ENCODE data around the gene PPARG. TPM values are rescaled to one million over a fixed set of nuclear protein-coding genes. Genes with fewer than 3 reads are reported as not detected.
A peak's percentile ranks its signal among the peaks of the same experiment; 100 is the strongest.
"Not testable (repeated sequence)": the region's sequence is repeated elsewhere in the genome, so short reads cannot be mapped to it uniquely, and the experiment has no call there.

PPARG gene
- polyA plus RNA-seq, 4 donors = 11.7 to 40.3 (median 30.6) TPM

DNA sequence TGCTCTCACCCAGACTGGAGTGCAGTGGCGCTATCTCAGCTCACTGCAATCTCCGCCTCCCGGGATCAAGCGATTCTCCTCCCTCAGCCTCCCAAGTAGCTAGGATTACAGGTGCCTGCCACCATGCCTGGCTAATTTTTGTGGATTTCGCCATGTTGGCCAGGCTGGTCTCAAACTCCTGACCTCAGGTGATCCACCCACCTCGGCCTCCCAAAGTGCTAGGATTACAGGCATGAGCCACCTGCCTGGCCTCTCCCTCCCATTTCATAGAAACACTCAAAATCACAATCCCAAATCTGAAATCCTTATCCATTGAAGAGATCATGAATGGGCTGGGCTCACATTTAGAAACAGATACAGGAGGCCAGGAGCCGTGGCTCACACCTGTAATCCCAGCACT lies 180.4 kb downstream of the PPARG start:
- not testable (repeated sequence) for FAIRE-seq

DNA sequence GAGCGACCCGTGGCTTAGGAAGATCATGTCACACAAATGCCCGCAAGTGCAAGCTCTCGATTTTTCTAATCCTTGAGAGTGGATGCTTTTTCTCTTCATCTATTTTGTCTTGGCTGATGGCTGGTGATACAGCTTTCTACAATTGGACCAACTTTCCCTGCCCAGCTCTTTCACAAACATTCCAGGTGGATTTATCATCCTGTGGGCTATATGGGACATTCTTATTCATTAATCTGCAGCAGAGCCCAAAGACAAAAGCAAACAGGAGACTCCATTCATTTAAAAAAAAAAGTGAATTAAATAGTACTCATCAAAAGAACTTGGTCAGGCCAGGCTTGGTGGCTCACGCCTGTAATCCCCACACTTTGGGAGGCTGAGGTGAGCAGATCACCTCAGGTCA lies 181.2 kb downstream of the PPARG start:
- FAIRE-seq (no peak), DNase-seq (no peak)
- H3K9me3 ChIP-seq (ENCODE audit: control insufficient read depth in 2 of 2, insufficient read depth in 1 of 2, low read depth in 1 of 2, low read length in 1 of 2) = no peaks in the 10 kb centered on the region
- peaks cover 0 to 6% (median 2%) of the 10 kb centered on the region in 3 donors for H3K4me1 ChIP-seq (ENCODE audit: control insufficient read depth in 3 of 3, insufficient read depth in 2 of 3, low read depth in 1 of 3, low read length in 2 of 3)
- H3K36me3 ChIP-seq (ENCODE audit: control insufficient read depth in 3 of 3, insufficient read depth in 2 of 3, low read depth in 1 of 3, low read length in 3 of 3) = no peaks in the 10 kb centered on the region
- 83 to 94% (median 93%) methylated on average over 5 of the region's 5 CpGs for WGBS, 3 donors
- peaks cover 0 to 1% (median 0%) of the 10 kb centered on the region in 3 donors for H3K27me3 ChIP-seq (ENCODE audit: control insufficient read depth in 3 of 3, insufficient read depth in 3 of 3, low read length in 3 of 3)
- no peak overlapping the region for H3K27ac ChIP-seq (ENCODE audit: low read depth in 1 of 3, low read length in 2 of 3)
- H3K4me3 ChIP-seq (ENCODE audit: low read depth in 1 of 3, low read length in 3 of 3) = no peak overlapping the region

More for the DNA sequence above, 180.4 kb downstream of the PPARG start:
- not testable (repeated sequence) for H3K4me1 ChIP-seq (ENCODE audit: control insufficient read depth in 3 of 3, insufficient read depth in 2 of 3, low read depth in 1 of 3, low read length in 2 of 3); DNase-seq; H3K9me3 ChIP-seq (ENCODE audit: control insufficient read depth in 2 of 2, insufficient read depth in 1 of 2, low read depth in 1 of 2, low read length in 1 of 2); H3K27me3 ChIP-seq (ENCODE audit: control insufficient read depth in 3 of 3, insufficient read depth in 3 of 3, low read length in 3 of 3); H3K36me3 ChIP-seq (ENCODE audit: control insufficient read depth in 3 of 3, insufficient read depth in 2 of 3, low read depth in 1 of 3, low read length in 3 of 3); H3K27ac ChIP-seq (ENCODE audit: low read depth in 1 of 3, low read length in 2 of 3); H3K4me3 ChIP-seq (ENCODE audit: low read depth in 1 of 3, low read length in 3 of 3)
- WGBS, 3 donors = 69 to 90% (median 83%) methylated on average over 7 of the region's 7 CpGs

DNA sequence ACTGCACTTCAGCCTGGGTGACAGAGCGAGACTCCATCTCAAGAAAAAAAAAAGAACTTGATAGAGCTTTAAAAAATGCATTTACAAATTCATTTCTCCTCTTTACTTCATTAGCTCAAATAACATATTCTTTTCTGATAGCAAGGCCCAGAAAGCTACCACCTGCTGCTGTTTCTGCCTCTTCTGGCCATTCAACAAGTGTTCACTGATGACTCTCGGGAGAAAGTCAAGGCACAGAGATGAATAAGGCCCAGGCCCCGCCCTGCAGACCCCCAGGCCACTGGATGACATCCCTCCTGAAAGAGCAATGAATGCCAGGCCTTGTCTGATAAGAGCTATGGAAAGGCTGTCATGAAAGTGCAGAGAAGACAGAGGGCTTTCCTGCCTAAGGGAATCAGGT lies 181.8 kb downstream of the PPARG start:
- Histone ChIP-seq H3K27ac (ENCODE audit: low read depth in 1 of 3, low read length in 2 of 3) (no peak overlapping the region), H3K9me3 (ENCODE audit: control insufficient read depth in 2 of 2, insufficient read depth in 1 of 2, low read depth in 1 of 2, low read length in 1 of 2) (no peaks in the 10 kb centered on the region), H3K4me1 (ENCODE audit: control insufficient read depth in 3 of 3, insufficient read depth in 2 of 3, low read depth in 1 of 3, low read length in 2 of 3) (peaks cover 0 to 6% (median 2%) of the 10 kb centered on the region in 3 donors), H3K27me3 (ENCODE audit: control insufficient read depth in 3 of 3, insufficient read depth in 3 of 3, low read length in 3 of 3) (peaks cover 0 to 1% (median 0%) of the 10 kb centered on the region in 3 donors), H3K4me3 (ENCODE audit: low read depth in 1 of 3, low read length in 3 of 3) (no peak overlapping the region), H3K36me3 (ENCODE audit: control insufficient read depth in 3 of 3, insufficient read depth in 2 of 3, low read depth in 1 of 3, low read length in 3 of 3) (no peaks in the 10 kb centered on the region)
- 92 to 99% (median 94%) methylated on average over 3 of the region's 3 CpGs for WGBS, 3 donors
- no peak for FAIRE-seq
- DNase-seq = no peak

DNA sequence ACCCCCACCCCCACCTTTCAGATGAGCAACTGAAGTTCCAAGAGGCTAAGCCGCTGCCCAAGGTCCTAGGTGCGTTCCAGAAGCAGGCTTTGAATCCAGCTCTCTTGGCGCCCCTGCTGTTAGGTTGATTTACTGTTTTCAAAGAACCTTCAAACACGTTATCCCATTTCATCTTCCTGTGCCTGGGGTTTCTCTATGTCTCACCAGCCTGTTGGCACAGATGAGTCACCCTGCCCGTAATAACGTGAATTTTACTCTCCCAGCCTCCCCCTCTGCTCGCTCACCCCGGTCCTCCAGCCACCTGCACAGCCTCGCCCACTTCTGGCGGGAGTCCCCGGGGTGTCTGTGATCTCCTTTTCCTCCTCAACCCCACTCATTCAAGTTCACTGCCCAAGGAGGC lies 182.4 kb downstream of the PPARG start:
- H3K4me1 ChIP-seq (ENCODE audit: control insufficient read depth in 3 of 3, insufficient read depth in 2 of 3, low read depth in 1 of 3, low read length in 2 of 3) = peaks cover 0 to 10% (median 2%) of the 10 kb centered on the region in 3 donors
- H3K27me3 ChIP-seq (ENCODE audit: control insufficient read depth in 3 of 3, insufficient read depth in 3 of 3, low read length in 3 of 3) = peaks cover 0 to 1% (median 0%) of the 10 kb centered on the region in 3 donors
- H3K36me3 ChIP-seq (ENCODE audit: control insufficient read depth in 3 of 3, insufficient read depth in 2 of 3, low read depth in 1 of 3, low read length in 3 of 3) = no peaks in the 10 kb centered on the region
- DNase-seq = peak in 1 of 2 donors; percentile 47
- H3K9me3 ChIP-seq (ENCODE audit: control insufficient read depth in 2 of 2, insufficient read depth in 1 of 2, low read depth in 1 of 2, low read length in 1 of 2) = no peaks in the 10 kb centered on the region
- H3K27ac ChIP-seq (ENCODE audit: low read depth in 1 of 3, low read length in 2 of 3) = no peak overlapping the region
- 15 to 49% (median 29%) methylated on average over 11 of the region's 11 CpGs for WGBS, 3 donors
- no peak overlapping the region for H3K4me3 ChIP-seq (ENCODE audit: low read depth in 1 of 3, low read length in 3 of 3)
- no peak for FAIRE-seq

DNA sequence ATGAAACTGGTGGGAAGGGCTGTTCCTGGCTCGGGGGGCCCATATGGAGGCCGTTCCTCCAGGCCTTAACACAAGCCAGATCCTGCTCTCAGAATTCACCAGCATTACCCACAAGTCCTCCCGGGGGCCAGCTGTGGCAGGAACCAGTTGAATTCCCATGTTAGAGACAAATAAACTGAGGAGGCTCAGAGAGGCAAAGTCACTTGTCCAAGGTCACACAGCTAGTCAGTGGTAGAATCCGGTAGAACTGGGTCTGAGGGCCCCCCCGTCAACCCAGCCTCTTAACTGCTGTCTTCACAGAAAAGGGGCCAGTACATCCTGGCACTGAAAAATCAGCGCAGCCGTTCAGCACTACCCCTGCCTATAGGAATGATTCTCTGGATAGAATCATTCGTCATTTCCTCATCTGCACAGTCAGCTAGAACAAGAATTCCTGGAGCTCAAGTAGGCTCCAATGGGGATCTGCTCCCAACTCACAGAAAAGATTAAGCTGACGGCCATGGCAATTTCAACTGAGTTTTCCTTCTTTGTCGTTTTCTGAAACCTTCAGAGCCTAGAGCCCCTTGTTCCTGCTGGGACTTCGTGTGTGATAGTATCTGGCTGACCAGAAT lies 183.2 kb downstream of the PPARG start:
- WGBS, 3 donors = 83 to 90% (median 84%) methylated on average over 11 of the region's 11 CpGs

DNA sequence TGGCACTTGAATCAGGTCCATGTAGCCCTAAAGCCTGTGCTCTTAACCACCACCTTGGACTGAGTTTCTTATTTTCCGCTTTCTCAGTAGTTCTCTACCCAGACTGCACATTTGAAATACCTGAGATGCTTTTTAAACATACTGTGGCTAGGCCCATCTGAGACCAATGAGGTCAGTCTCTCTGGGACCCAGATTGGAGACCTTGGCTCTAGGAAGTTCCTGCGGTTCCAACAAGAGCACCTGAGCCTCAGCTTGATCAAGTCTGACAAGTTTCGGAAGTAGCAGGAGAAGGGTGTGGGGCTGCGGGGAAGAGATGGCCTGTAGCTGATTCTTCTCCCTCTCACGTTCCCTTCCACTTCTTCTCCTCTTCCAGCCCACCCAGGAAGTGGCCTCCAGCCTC lies 183.9 kb downstream of the PPARG start:
- Histone ChIP-seq H3K4me1 (ENCODE audit: control insufficient read depth in 3 of 3, insufficient read depth in 2 of 3, low read depth in 1 of 3, low read length in 2 of 3) (peaks cover 0 to 10% (median 2%) of the 10 kb centered on the region in 3 donors), H3K9me3 (ENCODE audit: control insufficient read depth in 2 of 2, insufficient read depth in 1 of 2, low read depth in 1 of 2, low read length in 1 of 2) (no peaks in the 10 kb centered on the region), H3K36me3 (ENCODE audit: control insufficient read depth in 3 of 3, insufficient read depth in 2 of 3, low read depth in 1 of 3, low read length in 3 of 3) (no peaks in the 10 kb centered on the region), H3K27me3 (ENCODE audit: control insufficient read depth in 3 of 3, insufficient read depth in 3 of 3, low read length in 3 of 3) (peaks cover 0 to 1% (median 0%) of the 10 kb centered on the region in 3 donors), H3K27ac (ENCODE audit: low read depth in 1 of 3, low read length in 2 of 3) (no peak overlapping the region), H3K4me3 (ENCODE audit: low read depth in 1 of 3, low read length in 3 of 3) (no peak overlapping the region)
- WGBS, 3 donors = 87 to 96% (median 91%) methylated on average over 5 of the region's 5 CpGs
- DNase-seq = no peak
- FAIRE-seq = no peak

More for the DNA sequence above, 183.2 kb downstream of the PPARG start:
- no peak overlapping the region for H3K27ac ChIP-seq (ENCODE audit: low read depth in 1 of 3, low read length in 2 of 3)
- no peak overlapping the region for H3K4me3 ChIP-seq (ENCODE audit: low read depth in 1 of 3, low read length in 3 of 3)
- H3K27me3 ChIP-seq (ENCODE audit: control insufficient read depth in 3 of 3, insufficient read depth in 3 of 3, low read length in 3 of 3) = peaks cover 0 to 1% (median 0%) of the 10 kb centered on the region in 3 donors
- no peak for DNase-seq
- H3K36me3 ChIP-seq (ENCODE audit: control insufficient read depth in 3 of 3, insufficient read depth in 2 of 3, low read depth in 1 of 3, low read length in 3 of 3) = no peaks in the 10 kb centered on the region
- no peak for FAIRE-seq
- peaks cover 0 to 10% (median 2%) of the 10 kb centered on the region in 3 donors for H3K4me1 ChIP-seq (ENCODE audit: control insufficient read depth in 3 of 3, insufficient read depth in 2 of 3, low read depth in 1 of 3, low read length in 2 of 3)
- no peaks in the 10 kb centered on the region for H3K9me3 ChIP-seq (ENCODE audit: control insufficient read depth in 2 of 2, insufficient read depth in 1 of 2, low read depth in 1 of 2, low read length in 1 of 2)

DNA sequence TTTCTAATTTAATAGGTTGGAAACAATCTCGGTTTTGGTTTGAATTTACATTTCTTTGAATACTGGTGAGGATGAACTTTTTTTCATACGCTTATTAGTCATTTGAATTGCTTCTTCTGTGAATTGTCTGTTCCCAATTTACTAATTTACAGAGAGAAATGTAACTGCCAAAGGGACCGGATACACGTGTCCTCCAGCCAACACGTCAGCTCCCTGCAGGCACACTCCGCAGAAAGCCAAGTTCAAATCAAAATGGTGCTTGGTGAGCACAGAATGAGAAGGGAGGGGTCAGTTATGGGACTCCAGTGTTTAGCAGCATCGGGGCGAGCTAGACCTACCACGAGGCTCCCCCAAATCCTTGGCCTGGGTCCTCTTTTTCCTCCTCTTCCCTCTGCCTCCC lies 184.6 kb downstream of the PPARG start:
- WGBS, 3 donors = 85 to 94% (median 89%) methylated on average over 9 of the region's 9 CpGs
- no peak for FAIRE-seq

DNA sequence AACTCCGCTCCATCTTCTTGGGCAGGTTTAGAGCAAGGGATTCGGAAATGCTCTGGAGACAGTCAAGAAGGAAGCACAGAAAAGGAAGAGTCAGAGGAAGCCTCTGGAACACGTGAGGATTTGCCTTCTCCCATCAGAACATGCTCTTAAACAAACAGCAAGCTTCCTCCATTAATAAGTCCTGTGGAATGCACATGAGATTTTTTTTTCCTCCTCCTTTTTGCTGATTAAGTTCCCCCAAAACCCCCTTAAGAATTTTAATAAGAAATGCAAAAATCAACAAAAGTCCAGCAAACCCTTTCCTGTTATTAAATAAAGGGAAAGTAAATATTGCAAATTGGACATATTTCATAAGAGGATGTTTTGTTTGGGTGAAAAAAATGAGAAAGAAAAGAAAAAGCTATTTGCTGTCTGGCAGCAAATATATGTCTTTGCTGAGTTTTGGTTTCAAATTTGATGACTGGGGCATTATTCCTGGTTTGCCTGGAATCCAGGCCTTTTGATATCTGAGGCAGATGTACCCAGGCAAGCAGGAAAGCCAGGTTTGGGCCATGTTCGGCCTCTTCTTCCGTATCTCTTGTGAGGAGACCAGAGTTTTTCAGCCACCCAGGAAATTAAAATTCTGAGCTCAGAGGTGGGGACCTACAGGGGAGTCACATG lies 187.5 kb downstream of the PPARG start:
- Histone ChIP-seq H3K27me3 (ENCODE audit: control insufficient read depth in 3 of 3, insufficient read depth in 3 of 3, low read length in 3 of 3) (no peaks in the 10 kb centered on the region), H3K36me3 (ENCODE audit: control insufficient read depth in 3 of 3, insufficient read depth in 2 of 3, low read depth in 1 of 3, low read length in 3 of 3) (no peaks in the 10 kb centered on the region), H3K4me1 (ENCODE audit: control insufficient read depth in 3 of 3, insufficient read depth in 2 of 3, low read depth in 1 of 3, low read length in 2 of 3) (peaks cover 3 to 23% (median 4%) of the 10 kb centered on the region in 3 donors), H3K9me3 (ENCODE audit: control insufficient read depth in 2 of 2, insufficient read depth in 1 of 2, low read depth in 1 of 2, low read length in 1 of 2) (no peaks in the 10 kb centered on the region), H3K27ac (ENCODE audit: low read depth in 1 of 3, low read length in 2 of 3) (peak overlapping the region in 1 of 3 donors; percentile 37), H3K4me3 (ENCODE audit: low read depth in 1 of 3, low read length in 3 of 3) (no peak overlapping the region)
- FAIRE-seq (no peak), DNase-seq (no peak)
- 68 to 76% (median 76%) methylated on average over 5 of the region's 5 CpGs for WGBS, 3 donors

More for the DNA sequence above, 184.6 kb downstream of the PPARG start:
- peaks cover 0 to 10% (median 2%) of the 10 kb centered on the region in 3 donors for H3K4me1 ChIP-seq (ENCODE audit: control insufficient read depth in 3 of 3, insufficient read depth in 2 of 3, low read depth in 1 of 3, low read length in 2 of 3)
- no peak for DNase-seq
- H3K27me3 ChIP-seq (ENCODE audit: control insufficient read depth in 3 of 3, insufficient read depth in 3 of 3, low read length in 3 of 3) = no peaks in the 10 kb centered on the region
- no peak overlapping the region for H3K27ac ChIP-seq (ENCODE audit: low read depth in 1 of 3, low read length in 2 of 3)
- H3K36me3 ChIP-seq (ENCODE audit: control insufficient read depth in 3 of 3, insufficient read depth in 2 of 3, low read depth in 1 of 3, low read length in 3 of 3) = no peaks in the 10 kb centered on the region
- H3K4me3 ChIP-seq (ENCODE audit: low read depth in 1 of 3, low read length in 3 of 3) = no peak overlapping the region
- no peaks in the 10 kb centered on the region for H3K9me3 ChIP-seq (ENCODE audit: control insufficient read depth in 2 of 2, insufficient read depth in 1 of 2, low read depth in 1 of 2, low read length in 1 of 2)
